Measurements from ENCODE around the gene NUDT21. TPM values are rescaled to one million over a fixed set of nuclear protein-coding genes. Genes with fewer than 3 reads are reported as not detected.

NUDT21 gene
- polyA plus RNA-seq, 3 donors = 33.0 to 65.0 (median 55.9) TPM

GRCh38 chr16:56421313-56421712, 29.8 kb downstream of the NUDT21 start:
- Histone ChIP-seq H4K20me1 (ENCODE audit: insufficient read depth, low read length) (peaks cover 70% of the 10 kb centered on the region), H3K79me2 (ENCODE audit: insufficient read depth, low read length) (peaks cover 86% of the 10 kb centered on the region), H3K4me2 (replicated peaks; ENCODE audit: extremely low read depth, low read length, poor library complexity, severe bottlenecking) (no peak overlapping the region), H3K4me3 (replicated peaks in 1 of 3; ENCODE audit: low read depth in 2 of 3, low read length in 3 of 3) (no peak overlapping the region), H3K4me1 (ENCODE audit: control insufficient read depth in 1 of 2, insufficient read depth in 2 of 2, low read length in 2 of 2) (peaks cover 34 to 49% of the 10 kb centered on the region in 2 donors), H3K9ac (ENCODE audit: insufficient read depth, low read length, poor library complexity, severe bottlenecking) (no peak overlapping the region), H3K9me3 (replicated peaks in 1 of 2; ENCODE audit: control insufficient read depth in 1 of 2, insufficient read depth in 1 of 2, low read length in 2 of 2) (no peaks in the 10 kb centered on the region), H3K36me3 (replicated peaks in 1 of 2; ENCODE audit: control insufficient read depth in 1 of 2, insufficient read depth in 2 of 2, low read length in 2 of 2) (peaks cover 0 to 5% of the 10 kb centered on the region in 2 donors), H3K27me3 (ENCODE audit: control insufficient read depth in 2 of 2, insufficient read depth in 2 of 2, low read length in 2 of 2) (no peaks in the 10 kb centered on the region), H2AFZ (ENCODE audit: insufficient read depth, low read depth, low read length, poor library complexity, severe bottlenecking) (no peak overlapping the region), H3K27ac (ENCODE audit: low read depth in 1 of 2, low read length in 2 of 2) (peak overlapping the region in 1 of 2 donors; percentile 60)
- Mint-ChIP-seq H3K27ac (peak overlapping the region in 6 of 7 donors; percentile 10 to 76 (median 42)), H3K4me1 (peaks cover 51% of the 10 kb centered on the region), H3K4me3 (no peak overlapping the region), H3K36me3 (peaks cover 0 to 6% of the 10 kb centered on the region in 2 donors), H3K27me3 (ENCODE audit: low read depth in 3 of 3) (peaks cover 0 to under 1% (median 0%) of the 10 kb centered on the region in 3 donors), H3K9me3 (no peaks in the 10 kb centered on the region)
- no peak for TF ChIP-seq CTCF (IDR thresholded peaks at IDR 0.05)
- no CpG with 5 or more reads among the region's 2 CpGs for WGBS (ENCODE audit: insufficient coverage)
- DNase-seq = no peak
- intact Hi-C loops (cut with micrococcal nuclease) = no loop called here

- H3K4me1 Mint-ChIP-seq = peaks cover 54% of the 10 kb centered on the region
- H3K36me3 Mint-ChIP-seq = peaks cover 0 to 6% of the 10 kb centered on the region in 2 donors
- H3K9me3 ChIP-seq (replicated peaks in 1 of 2; ENCODE audit: control insufficient read depth in 1 of 2, insufficient read depth in 1 of 2, low read length in 2 of 2) = no peaks in the 10 kb centered on the region
- no peak overlapping the region for H3K4me3 ChIP-seq (replicated peaks in 1 of 3; ENCODE audit: low read depth in 2 of 3, low read length in 3 of 3)
- no peak overlapping the region for H2AFZ ChIP-seq (ENCODE audit: insufficient read depth, low read depth, low read length, poor library complexity, severe bottlenecking)
- H3K79me2 ChIP-seq (ENCODE audit: insufficient read depth, low read length) = peaks cover 92% of the 10 kb centered on the region
- peaks cover 0 to 5% of the 10 kb centered on the region in 2 donors for H3K36me3 ChIP-seq (replicated peaks in 1 of 2; ENCODE audit: control insufficient read depth in 1 of 2, insufficient read depth in 2 of 2, low read length in 2 of 2)
- intact Hi-C loops (cut with micrococcal nuclease) = no loop called here
- DNase-seq = no peak
- H3K9me3 Mint-ChIP-seq = no peaks in the 10 kb centered on the region
- TF ChIP-seq CTCF (IDR thresholded peaks at IDR 0.05) = no peak
- no peak overlapping the region for H3K9ac ChIP-seq (ENCODE audit: insufficient read depth, low read length, poor library complexity, severe bottlenecking)
- peak overlapping the region in 4 of 7 donors; percentile 5 to 72 (median 35) for H3K27ac Mint-ChIP-seq
- no peaks in the 10 kb centered on the region for H3K27me3 Mint-ChIP-seq (ENCODE audit: low read depth in 3 of 3)
- no peak overlapping the region for H3K4me2 ChIP-seq (replicated peaks; ENCODE audit: extremely low read depth, low read length, poor library complexity, severe bottlenecking)
- H3K27ac ChIP-seq (ENCODE audit: low read depth in 1 of 2, low read length in 2 of 2) = peak overlapping the region in 1 of 2 donors; percentile 36
- H3K4me3 Mint-ChIP-seq = no peak overlapping the region
- H3K27me3 ChIP-seq (ENCODE audit: control insufficient read depth in 2 of 2, insufficient read depth in 2 of 2, low read length in 2 of 2) = no peaks in the 10 kb centered on the region
- H3K4me1 ChIP-seq (ENCODE audit: control insufficient read depth in 1 of 2, insufficient read depth in 2 of 2, low read length in 2 of 2) = peaks cover 41 to 52% of the 10 kb centered on the region in 2 donors
- H4K20me1 ChIP-seq (ENCODE audit: insufficient read depth, low read length) = peaks cover 77% of the 10 kb centered on the region
Measured at GRCh38 chr16:56420613-56421012, 30.5 kb downstream of the NUDT21 start.
